Hepatocyte (in vitro differentiated cells): Measurements from ENCODE around the gene EME2. TPM values are rescaled to one million over a fixed set of nuclear protein-coding genes. Genes with fewer than 3 reads are reported as not detected.

Experiments used
- DNase-seq: peaks from one replicate; pipeline ENCODE4 v3.0.0-alpha.2; 2016; ENCODE audit warnings: low spot score
- H2AFZ ChIP-seq: fragments of 200-600 bp; sonication (generic); 2 replicates; pipeline ENCODE4 v1.6.0; 2016; ENCODE audit warnings: antibody characterized with exemption, mild to moderate bottlenecking
- H3K27ac ChIP-seq: fragments of 200-600 bp; sonication (generic); 2 replicates; pipeline ENCODE4 v1.5.1; 2016; ENCODE audit warnings: mild to moderate bottlenecking
- H3K27me3 ChIP-seq: fragments of 200-600 bp; sonication (generic); 2 replicates; pipeline ENCODE4 v1.6.1; 2016
- H3K36me3 ChIP-seq: fragments of 200-600 bp; sonication (generic); replicated peaks from 2 replicates; pipeline ENCODE4 v1.5.1; 2016; ENCODE audit warnings: low read depth; ENCODE audit not compliant: insufficient read depth
- H3K4me1 ChIP-seq: fragments of 200-600 bp; sonication (generic); 2 replicates; pipeline ENCODE4 v1.5.1; 2016; ENCODE audit warnings: mild to moderate bottlenecking, moderate library complexity; ENCODE audit not compliant: insufficient read depth
- H3K4me2 ChIP-seq: fragments of 200-600 bp; sonication (generic); 2 replicates; pipeline ENCODE4 v1.6.0; 2016
- H3K4me3 ChIP-seq: fragments of 200-600 bp; sonication (generic); 2 replicates; pipeline ENCODE4 v1.5.1; 2016; ENCODE audit warnings: mild to moderate bottlenecking
- H3K79me2 ChIP-seq: fragments of 200-600 bp; sonication (generic); 2 replicates; pipeline ENCODE4 v1.6.0; 2017; ENCODE audit warnings: mild to moderate bottlenecking
- H3K9me2 ChIP-seq: fragments of 200-600 bp; sonication (generic); replicated peaks from 2 replicates; pipeline ENCODE4 v1.6.0; 2017; ENCODE audit warnings: mild to moderate bottlenecking; ENCODE audit not compliant: insufficient read depth
- H3K9me3 ChIP-seq: fragments of 200-600 bp; sonication (generic); 2 replicates; pipeline ENCODE4 v1.5.1; 2016; ENCODE audit warnings: low read depth, mild to moderate bottlenecking
- H4K20me1 ChIP-seq: fragments of 200-600 bp; sonication (generic); 2 replicates; pipeline ENCODE4 v1.6.0; 2016; ENCODE audit warnings: mild to moderate bottlenecking; ENCODE audit not compliant: insufficient read depth, poor library complexity, severe bottlenecking
- EZH2 ChIP-seq: fragments of 200-600 bp; sonication (generic); IDR thresholded peaks from 2 replicates; pipeline ENCODE4 v1.6.1; 2016; ENCODE audit warnings: antibody characterized with exemption, mild to moderate bottlenecking, borderline replicate concordance
- EZH2phosphoT487 ChIP-seq: fragments of 200-600 bp; sonication (generic); IDR thresholded peaks from one replicate; pipeline ENCODE4 v1.6.1; 2018; ENCODE audit warnings: antibody characterized with exemption, mild to moderate bottlenecking, low read depth, moderate library complexity; ENCODE audit not compliant: unreplicated experiment, severe bottlenecking
- WGBS: methylation state at CpG from one replicate; pipeline ENCODE4 v1.1.6; 2016; ENCODE audit warnings: low lambda C conversion rate; ENCODE audit errors: missing lambda C conversion rate; 5-methylcytosine and 5-hydroxymethylcytosine counted together
- polyA plus RNA-seq: library from polyadenylated mRNA; unstranded; fragments of >200 nt; fragmentation: Nextera tagmentation; extraction: Ambion mirVana; gene quantifications from 2 replicates; pipeline ENCODE4 v1.2.1, GENCODE V29; 2016
- total RNA-seq: library from RNA; depleted of rRNA; stranded (reverse); fragments of >200 nt; gene quantifications from 2 replicates; pipeline ENCODE4 v1.2.3, GENCODE V29; 2014
- TF ChIP-seq, protein P1 (sequence below): fragments of 200-600 bp; sonication (generic); IDR thresholded peaks from 2 replicates; pipeline ENCODE4 v1.5.1; 2016; ENCODE audit warnings: antibody characterized with exemption, mild to moderate bottlenecking; ENCODE audit not compliant: poor library complexity

The EME2 gene
- total and polyA plus RNA-seq, 2 experiments from 2014 or later = 17.7 to 20.8 TPM

DNA sequence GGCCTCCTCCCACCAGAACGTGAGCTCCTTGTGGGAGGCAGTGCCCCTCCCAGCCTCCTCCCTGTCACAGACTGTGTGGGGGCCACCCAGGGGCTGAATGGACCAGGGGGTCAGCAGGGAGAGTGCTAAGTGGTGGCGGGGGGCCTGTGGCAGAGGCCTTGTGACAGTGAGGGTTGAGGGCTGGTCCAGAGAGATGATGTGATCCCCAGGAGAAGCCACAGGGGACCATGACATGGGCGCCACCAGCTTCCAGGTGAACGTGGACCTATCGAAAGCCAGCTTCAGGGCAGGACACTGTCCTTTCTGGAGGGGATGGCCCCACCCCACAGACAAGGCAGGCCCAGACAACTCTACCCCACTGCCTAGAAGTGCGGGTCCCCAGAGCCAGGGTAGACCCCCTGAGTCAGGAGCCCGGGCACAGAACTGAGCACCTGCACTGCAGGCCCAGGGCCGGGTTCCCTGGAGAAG is 6.7 kb downstream of the EME2 start:
- H3K4me3 ChIP-seq = no peak overlapping the region
- no peaks in the 10 kb centered on the region for H3K36me3 ChIP-seq
- no peaks in the 10 kb centered on the region for H3K27me3 ChIP-seq
- H3K79me2 ChIP-seq = peaks cover 40% of the 10 kb centered on the region
- H4K20me1 ChIP-seq = peaks cover 8% of the 10 kb centered on the region
- H2AFZ ChIP-seq = no peak overlapping the region
- TF ChIP-seq EZH2phosphoT487 (no peak), EZH2 (no peak)
- TF ChIP-seq, protein P1, sequence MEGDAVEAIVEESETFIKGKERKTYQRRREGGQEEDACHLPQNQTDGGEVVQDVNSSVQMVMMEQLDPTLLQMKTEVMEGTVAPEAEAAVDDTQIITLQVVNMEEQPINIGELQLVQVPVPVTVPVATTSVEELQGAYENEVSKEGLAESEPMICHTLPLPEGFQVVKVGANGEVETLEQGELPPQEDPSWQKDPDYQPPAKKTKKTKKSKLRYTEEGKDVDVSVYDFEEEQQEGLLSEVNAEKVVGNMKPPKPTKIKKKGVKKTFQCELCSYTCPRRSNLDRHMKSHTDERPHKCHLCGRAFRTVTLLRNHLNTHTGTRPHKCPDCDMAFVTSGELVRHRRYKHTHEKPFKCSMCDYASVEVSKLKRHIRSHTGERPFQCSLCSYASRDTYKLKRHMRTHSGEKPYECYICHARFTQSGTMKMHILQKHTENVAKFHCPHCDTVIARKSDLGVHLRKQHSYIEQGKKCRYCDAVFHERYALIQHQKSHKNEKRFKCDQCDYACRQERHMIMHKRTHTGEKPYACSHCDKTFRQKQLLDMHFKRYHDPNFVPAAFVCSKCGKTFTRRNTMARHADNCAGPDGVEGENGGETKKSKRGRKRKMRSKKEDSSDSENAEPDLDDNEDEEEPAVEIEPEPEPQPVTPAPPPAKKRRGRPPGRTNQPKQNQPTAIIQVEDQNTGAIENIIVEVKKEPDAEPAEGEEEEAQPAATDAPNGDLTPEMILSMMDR = no peak
- H3K4me2 ChIP-seq = no peak overlapping the region
- H3K9me3 ChIP-seq = no peaks in the 10 kb centered on the region
- WGBS = 95% methylated on average over 8 of the region's 8 CpGs
- no peak overlapping the region for H3K27ac ChIP-seq
- peaks cover 16% of the 10 kb centered on the region for H3K4me1 ChIP-seq
- no peak for DNase-seq
- H3K9me2 ChIP-seq = no peaks in the 10 kb centered on the region

DNA sequence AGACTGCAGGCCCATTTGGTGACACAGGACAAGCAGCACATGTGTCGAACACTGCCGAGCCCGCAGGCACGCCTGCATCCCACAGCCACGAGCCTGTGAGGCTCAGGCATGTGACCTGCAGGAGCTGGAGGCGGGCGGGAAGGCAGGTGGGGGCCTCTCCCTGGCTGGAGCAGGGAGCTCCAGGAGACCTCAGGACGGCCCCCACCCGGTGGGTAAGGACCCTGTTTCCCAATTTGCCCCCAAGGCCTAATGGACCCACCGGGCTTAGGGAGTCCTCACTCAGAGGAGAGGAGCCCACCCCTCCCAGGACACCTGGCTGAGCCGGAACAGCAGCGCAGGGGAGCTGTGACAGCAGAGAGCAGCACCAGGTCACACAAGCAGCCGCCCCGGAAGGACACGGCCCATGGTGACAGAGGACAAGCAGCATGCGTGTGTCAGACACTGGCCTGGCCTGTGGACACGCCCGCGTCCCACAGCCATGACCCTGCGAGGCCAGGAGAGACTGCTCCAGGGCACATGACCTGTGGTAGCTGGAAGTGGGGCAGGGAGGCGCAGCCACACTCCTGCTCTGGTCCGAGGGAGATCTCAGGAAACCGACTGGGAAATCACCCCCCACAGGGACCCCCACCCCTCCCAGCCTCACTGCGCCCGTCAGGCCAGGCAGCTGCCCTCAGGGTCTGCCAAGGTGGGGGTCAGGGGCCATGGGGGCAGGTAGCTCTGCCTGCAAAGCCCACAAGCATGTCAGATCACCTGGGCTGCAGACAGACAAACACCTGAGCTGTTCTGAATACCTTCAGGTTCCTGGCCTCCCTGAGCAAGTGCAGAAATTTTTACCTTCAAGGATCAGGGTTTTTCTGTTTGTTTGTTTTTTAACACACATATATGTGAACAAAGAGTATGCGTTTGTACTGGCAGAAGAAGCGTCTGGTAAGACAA is 7.4 kb downstream of the EME2 start:
- Histone ChIP-seq H3K4me1 (peaks cover 9% of the 10 kb centered on the region), H3K36me3 (no peaks in the 10 kb centered on the region), H3K4me2 (peak overlapping the region; percentile 97), H3K9me2 (no peaks in the 10 kb centered on the region), H3K9me3 (no peaks in the 10 kb centered on the region), H3K4me3 (no peak overlapping the region), H2AFZ (no peak overlapping the region), H3K79me2 (peaks cover 40% of the 10 kb centered on the region), H3K27me3 (no peaks in the 10 kb centered on the region), H4K20me1 (peaks cover 4% of the 10 kb centered on the region), H3K27ac (no peak overlapping the region)
- no peak for DNase-seq
- WGBS = 92% methylated on average over 25 of the region's 27 CpGs
- no peak for TF ChIP-seq EZH2phosphoT487
- TF ChIP-seq, protein P1 = no peak
- TF ChIP-seq EZH2 = no peak

DNA sequence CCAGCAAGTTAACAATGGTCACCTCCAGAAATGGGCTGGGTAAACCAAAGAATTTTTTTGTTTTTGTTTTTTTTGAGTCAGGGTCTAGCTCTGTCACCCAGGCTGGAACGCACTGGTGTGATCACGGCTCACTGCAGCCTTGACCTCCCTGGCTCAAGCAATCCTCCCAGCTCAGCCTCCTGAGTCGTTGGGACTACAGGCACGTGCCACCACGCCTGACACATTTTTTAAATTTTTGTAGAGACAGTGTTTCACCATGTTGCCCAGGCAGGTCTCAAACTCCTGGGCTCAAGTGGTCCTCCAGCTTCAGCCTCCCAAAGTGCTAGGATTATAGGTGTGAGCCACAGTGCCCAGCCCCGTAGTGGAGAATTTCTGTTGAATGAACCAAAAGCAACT is 8.1 kb downstream of the EME2 start:
- WGBS = 88% methylated on average over 6 of the region's 6 CpGs
- no peaks in the 10 kb centered on the region for H3K36me3 ChIP-seq
- no peaks in the 10 kb centered on the region for H3K9me2 ChIP-seq
- H3K4me2 ChIP-seq = peak overlapping the region; percentile 97
- peak overlapping the region; percentile 62 for H3K27ac ChIP-seq
- peaks cover 9% of the 10 kb centered on the region for H3K4me1 ChIP-seq
- H3K79me2 ChIP-seq = peaks cover 41% of the 10 kb centered on the region
- no peaks in the 10 kb centered on the region for H3K9me3 ChIP-seq
- no peak overlapping the region for H2AFZ ChIP-seq
- no peak for DNase-seq
- TF ChIP-seq, protein P1 = no peak
- TF ChIP-seq EZH2 (no peak), EZH2phosphoT487 (no peak)
- H3K27me3 ChIP-seq = no peaks in the 10 kb centered on the region
- H4K20me1 ChIP-seq = peaks cover 5% of the 10 kb centered on the region
- H3K4me3 ChIP-seq = no peak overlapping the region
